HL-60 (cell line): ENCODE results near the gene CYB561D2.

Experiments
- DNase-seq, 2 experiments: peaks; one replicate each; pipeline ENCODE4 v3.0.0-alpha.2; 2010 to 2020; ENCODE audit warnings: low read depth in 1 of 2, low spot score in 1 of 2
- H3K27ac ChIP-seq: fragments of 250-450 bp; sonication (Bioruptor Pico); replicated peaks from 2 replicates; pipeline ENCODE4 v1.5.1; 2020; ENCODE audit warnings: mild to moderate bottlenecking, moderate library complexity
- H3K27me3 ChIP-seq: fragments of 250-450 bp; sonication (Bioruptor Pico); 2 replicates; pipeline ENCODE4 v1.5.1; 2021; ENCODE audit warnings: mild to moderate bottlenecking, moderate library complexity; ENCODE audit not compliant: insufficient read depth, poor library complexity, severe bottlenecking
- H3K4me3 ChIP-seq: replicated peaks from 2 replicates; pipeline ENCODE4 v1.5.1; 2011; ENCODE audit warnings: mild to moderate bottlenecking, control low read depth, low read length; ENCODE audit not compliant: insufficient read depth
- CTCF ChIP-seq: IDR thresholded peaks from one replicate; pipeline ENCODE4 v1.5.1; 2011; ENCODE audit warnings: low read length, control low read depth, inconsistent platforms; ENCODE audit not compliant: insufficient read depth
- GABPA ChIP-seq: IDR thresholded peaks from 2 replicates; pipeline ENCODE4 v1.6.1; 2012; ENCODE audit warnings: low read depth
- POLR2AphosphoS5 ChIP-seq: IDR thresholded peaks from 2 replicates; pipeline ENCODE4 v1.6.1; 2012; ENCODE audit warnings: low read depth
- REST ChIP-seq: IDR thresholded peaks from 2 replicates; pipeline ENCODE4 v1.6.1; 2012; ENCODE audit warnings: low read depth; ENCODE audit not compliant: insufficient replicate concordance
- SPI1 ChIP-seq: IDR thresholded peaks from 2 replicates; pipeline ENCODE4 v1.6.1; 2012; ENCODE audit warnings: low read depth, mild to moderate bottlenecking, borderline replicate concordance

CYB561D2 gene

GRCh38 chr3:50370594-50370993, 19.9 kb downstream of the CYB561D2 start:
- TF ChIP-seq POLR2AphosphoS5 (no peak), CTCF (peak; percentile 15)
- DNase-seq, result peak in 1 of 2 experiments; percentile 36
- H3K4me3 ChIP-seq, result no peak overlapping the region
- H3K27ac ChIP-seq, result no peak overlapping the region
- peaks cover 2% of the 10 kb centered on the region for H3K27me3 ChIP-seq

DNA sequence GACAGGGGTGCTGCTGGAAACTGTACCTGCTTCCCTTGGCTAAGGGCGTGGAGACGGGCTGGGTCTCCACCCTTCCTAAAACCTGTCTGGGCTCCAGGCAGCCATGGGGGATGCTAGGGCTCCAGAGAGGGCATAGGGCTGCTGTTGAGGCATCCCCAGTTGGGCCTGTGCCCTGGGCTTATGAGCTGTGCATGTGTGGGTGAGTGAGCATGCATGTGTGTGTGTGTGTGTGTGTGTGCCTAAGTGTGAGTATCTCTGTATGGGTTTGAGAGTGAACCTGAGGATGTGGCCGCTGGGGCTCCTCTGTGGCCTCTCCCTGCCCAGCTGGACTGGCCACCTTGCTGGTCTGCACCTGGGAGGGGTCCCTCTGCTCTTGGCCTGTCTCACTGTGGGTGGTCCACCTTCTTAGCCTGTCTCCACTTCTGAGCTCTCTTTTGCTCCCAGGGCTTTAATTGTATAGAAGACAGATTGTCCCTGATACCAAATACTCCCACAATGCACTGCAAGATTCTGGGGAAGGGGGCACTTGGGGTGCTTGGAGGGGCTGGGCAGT, 20.5 kb downstream of the CYB561D2 start:
- H3K27me3 ChIP-seq, result peaks cover 2% of the 10 kb centered on the region
- H3K27ac ChIP-seq, result no peak overlapping the region
- TF ChIP-seq SPI1, result no peak
- TF ChIP-seq CTCF, result no peak
- TF ChIP-seq POLR2AphosphoS5, result no peak
- no peak for TF ChIP-seq REST
- no peak for TF ChIP-seq GABPA
- H3K4me3 ChIP-seq, result no peak overlapping the region
- DNase-seq, result no peak

GRCh38 chr3:50372349-50372748, 21.7 kb downstream of the CYB561D2 start:
- Histone ChIP-seq H3K27ac (no peak overlapping the region), H3K27me3 (peaks cover 2% of the 10 kb centered on the region), H3K4me3 (no peak overlapping the region)
- TF ChIP-seq GABPA (no peak), CTCF (no peak), REST (no peak), POLR2AphosphoS5 (no peak), SPI1 (no peak)
- no peak for DNase-seq
